ENCODE results near the gene ZFPM1.
"Not testable (repeated sequence)": the region's sequence is repeated elsewhere in the genome, so short reads cannot be mapped to it uniquely, and the experiment has no call there.

ZFPM1 gene

DNA sequence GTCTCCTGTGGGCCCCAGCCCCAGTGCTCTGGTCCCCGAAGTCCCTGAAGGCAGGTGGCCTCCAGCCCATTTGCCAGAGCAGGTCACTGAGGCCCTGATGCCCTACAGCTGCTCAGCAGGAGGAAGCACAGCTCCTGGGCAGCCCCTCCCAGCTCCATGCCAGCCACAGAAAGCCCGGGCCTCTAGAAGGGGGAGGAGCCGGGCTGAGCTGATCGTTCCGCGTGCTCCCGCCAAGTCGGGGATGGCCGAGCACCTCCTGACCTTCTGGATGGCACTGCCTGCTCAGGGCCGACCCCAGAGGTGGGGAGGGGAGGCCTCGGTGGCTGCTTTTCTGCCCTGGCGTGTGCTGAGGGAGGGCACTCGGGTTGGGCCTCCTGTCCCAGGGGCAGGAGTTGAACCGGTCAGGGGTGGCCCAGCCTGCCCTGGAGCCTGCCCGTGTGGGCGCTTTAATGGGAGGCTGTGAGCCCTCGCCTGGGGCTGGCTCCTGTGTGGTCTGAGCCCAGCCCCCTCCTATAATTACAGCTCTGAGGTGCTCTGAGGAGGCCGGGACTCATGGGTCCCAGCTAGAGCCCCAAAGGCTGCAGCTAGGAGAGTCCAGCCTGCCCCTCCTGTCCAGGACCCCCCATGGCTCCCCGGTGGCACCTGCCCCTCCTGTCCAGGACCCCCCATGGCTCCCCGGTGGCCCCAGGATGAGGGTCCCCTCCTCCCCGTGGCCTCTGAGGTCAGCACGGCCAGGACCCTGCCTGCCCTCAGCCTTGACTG is 29.7 kb downstream of the ZFPM1 start:
- no peak for FAIRE-seq

DNA sequence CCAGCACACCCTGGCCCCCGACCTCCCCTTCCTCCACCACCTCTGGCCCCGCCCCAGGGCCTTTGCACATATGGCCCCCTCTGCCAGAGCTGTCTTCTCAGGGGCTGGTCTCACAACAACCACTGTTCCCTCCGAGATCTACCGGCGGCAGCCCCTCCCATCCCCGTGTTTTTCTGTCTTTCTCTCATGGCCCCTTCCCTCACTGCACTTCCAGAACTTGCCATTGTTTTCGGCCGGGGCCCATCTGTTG is 30.2 kb downstream of the ZFPM1 start:
- no peak for FAIRE-seq

DNA sequence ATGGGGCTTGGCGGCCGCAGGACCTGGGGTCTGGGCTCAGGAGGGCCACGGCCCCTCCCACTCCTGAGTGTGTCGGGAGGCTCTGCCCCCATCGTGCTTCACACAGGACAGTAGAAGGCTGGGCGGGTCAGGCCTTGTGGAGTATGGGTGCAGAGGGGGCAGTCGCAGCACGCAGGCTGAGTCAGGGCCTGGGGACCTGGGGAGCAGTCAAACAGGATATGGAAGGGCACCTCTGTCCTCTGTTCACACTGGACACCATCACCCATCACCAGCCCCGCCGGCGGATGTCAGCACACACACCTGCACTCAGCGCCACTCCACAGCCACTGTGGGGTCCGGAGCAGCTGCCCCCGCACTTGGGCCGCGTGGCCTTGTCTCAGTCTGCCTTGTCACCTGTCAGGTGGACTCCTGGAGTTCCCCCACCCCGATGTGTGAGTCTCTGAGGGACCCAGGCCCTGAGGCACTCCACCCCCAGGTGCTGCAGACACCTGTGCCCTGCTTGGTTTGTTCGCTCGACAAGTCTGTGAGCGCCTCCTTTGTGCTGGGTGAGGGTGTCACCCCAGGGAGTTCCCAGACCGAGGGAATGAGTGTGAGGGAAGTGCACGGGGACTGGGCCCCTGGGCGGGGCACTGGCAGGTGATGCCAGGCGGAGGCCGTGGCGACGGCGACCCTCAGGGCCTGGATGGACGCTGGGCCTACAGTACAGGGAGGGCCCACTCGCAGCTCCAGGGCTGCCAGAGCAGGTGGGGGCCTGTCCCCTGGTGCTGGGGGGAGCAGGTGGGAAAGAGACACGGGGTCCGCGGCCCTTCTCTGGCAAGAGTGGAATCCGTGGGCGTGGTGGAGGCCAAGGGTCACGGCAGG is 31.7 kb downstream of the ZFPM1 start:
- no peak for FAIRE-seq

DNA sequence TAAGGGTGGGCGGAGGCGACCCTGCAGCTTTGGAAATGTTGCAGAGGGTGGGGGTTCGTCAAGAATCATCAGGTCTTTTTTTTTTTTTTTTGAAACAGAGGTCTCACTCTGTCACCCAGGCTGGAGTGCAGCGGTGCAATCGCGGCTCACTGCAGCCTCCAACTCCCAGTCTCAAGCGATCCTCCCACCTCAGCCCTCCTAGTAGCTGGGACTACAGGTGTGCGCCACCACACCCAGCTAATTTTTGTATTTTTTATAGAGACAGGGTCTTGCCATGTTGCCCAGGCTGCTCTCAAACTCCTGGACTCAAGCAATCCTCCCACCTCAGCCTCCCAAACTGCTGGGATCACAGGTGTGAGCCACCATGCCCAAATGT is 32.3 kb downstream of the ZFPM1 start:
- FAIRE-seq, result not testable (repeated sequence)

DNA sequence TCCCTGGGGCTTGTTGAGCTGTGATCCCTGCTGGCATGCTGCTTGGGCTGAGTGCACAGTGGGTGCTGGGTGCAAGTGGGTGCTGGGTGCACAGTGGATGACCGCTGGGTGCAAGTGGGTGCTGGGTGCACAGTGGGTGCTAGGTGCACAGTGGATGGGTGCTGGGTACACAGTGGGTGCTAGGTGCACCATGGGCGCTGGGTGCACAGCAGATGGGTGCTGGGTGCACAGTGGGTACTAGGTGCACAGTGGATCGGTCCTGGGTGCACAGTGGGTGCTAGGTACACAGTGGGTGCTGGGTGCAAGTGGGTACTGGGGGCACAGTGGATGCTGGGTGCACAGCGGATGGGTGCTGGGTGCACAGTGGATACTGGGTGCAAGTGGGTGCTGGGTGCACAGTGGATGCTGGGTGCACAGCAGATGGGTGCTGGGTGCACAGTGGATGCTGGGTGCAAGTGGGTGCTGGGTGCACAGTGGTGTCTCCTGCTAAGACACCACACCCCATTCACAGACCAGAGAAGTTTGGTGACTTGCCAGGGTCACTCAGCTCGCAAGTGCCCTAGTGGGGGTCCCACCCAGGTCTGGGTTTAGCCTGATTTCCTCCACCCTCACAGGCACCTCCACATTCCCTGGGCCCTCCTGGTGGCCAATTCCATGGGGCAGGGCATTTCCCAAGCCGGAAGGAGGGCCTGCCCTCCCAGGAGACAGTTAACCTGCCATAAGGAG is 33.5 kb downstream of the ZFPM1 start:
- FAIRE-seq, result no peak

DNA sequence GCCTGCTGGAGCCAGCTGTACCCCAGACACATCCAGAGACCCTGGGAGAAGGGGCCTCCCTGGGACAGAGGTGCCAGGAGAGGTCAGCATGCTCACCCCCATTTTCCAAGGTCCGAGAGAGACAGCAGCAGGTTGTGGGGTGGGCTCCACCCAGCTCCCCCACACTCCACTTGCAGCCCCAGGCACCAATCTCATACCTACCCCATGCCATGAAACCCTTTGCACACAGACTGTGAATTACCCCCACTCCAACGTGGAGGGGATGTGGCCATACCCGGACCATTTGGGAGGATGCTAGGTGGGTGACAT is 34.0 kb downstream of the ZFPM1 start:
- no peak for FAIRE-seq

DNA sequence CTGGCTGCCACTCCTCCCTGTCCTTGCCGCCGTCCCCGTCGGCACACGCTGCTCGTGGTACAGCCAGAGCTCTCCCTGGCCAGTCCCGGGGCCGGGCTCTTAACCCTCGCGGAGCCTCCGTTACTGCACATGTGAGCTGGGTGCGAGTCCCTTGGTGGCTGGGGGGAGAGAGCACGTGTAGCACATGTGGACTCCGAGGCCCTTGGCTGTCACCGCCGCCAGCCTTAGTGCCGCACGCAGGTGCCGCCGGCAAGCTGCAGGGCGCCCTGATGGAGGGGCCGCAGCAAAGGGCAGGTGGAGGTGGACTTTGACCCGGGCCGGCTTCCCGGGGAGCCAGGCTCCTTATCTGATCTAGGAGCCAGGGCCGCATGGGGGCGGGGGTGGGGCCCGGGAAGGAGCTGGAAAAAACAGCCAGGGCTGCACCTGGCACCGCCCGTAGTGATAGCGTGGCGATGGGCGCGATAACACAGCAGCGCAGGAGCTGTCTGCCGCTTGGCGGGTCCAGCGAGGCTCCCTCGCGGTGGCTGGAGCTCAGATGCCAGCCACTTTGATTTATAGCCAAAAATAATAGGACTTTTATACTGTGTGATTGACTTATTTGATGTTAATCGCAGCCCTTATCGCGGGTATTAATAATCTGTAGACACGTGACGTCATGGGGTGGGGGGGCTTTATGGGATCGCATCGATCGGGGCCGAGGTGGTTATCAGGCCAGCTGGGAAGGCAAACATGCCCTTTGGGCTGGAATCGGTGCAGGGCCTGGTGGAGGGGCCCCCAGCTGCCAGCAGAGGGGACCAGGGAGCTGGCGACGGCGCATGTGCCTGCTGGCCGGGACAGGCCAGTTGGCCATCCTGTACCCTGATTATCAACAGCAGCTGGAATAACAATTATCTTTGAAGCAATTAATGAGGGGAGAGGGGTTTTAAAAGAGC is 35.1 kb downstream of the ZFPM1 start:
- no peak for FAIRE-seq

DNA sequence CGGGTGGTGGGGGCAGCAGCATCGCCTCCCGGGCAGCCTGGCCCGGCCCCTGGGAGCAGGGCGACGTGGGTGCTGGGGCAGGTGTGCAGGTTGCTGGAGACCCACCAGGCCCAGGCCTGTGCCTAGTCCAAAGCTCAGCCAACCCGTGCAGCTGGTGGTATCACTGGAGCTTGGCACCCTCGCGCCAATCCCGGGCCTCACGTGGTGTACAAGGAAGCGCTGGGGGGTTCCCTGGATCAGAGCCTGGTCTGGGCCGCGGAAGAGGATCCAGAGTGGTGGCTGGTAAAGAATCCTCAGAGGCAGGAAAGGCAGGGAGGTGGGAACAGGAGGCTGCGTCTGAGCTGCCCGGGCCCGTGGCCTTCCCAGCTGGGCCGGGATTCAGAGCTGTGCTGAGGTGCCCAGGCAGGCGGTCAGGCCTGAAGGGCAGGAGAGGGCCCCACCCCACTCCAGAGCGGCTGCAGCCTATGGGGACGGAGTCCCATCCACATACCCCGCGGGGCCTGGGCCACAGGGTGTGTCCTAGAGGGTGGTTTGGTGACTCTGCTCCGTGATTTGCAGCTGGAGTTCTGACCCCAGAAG is 36.2 kb downstream of the ZFPM1 start:
- FAIRE-seq, result no peak

DNA sequence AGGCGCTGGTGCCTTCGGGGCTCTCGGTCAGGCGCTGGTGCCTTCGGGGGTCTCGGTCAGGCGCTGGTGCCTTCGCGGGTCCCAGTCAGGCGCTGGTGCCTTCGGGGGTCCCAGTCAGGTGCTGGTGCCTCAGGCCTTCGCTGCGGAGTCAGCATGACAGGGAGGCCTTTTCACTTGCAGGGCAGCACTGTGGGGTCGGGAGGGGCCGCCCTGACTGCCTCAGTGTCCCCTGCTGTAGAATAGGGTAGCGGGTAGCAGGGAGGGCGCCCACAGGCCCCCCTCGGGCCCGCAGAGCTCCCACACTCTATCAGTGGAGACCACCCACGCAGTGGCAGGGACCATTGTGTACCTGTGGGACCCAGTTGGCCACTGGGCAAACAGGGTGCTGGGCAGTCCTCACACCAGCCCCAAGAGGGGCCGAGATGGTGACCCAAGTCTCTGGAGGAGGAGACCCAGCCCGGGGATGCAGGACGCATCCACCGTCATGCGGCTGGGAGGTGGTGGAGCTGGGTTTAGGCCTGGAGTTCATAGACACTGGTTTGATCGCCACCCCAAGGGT is 38.0 kb downstream of the ZFPM1 start:
- no peak for FAIRE-seq

DNA sequence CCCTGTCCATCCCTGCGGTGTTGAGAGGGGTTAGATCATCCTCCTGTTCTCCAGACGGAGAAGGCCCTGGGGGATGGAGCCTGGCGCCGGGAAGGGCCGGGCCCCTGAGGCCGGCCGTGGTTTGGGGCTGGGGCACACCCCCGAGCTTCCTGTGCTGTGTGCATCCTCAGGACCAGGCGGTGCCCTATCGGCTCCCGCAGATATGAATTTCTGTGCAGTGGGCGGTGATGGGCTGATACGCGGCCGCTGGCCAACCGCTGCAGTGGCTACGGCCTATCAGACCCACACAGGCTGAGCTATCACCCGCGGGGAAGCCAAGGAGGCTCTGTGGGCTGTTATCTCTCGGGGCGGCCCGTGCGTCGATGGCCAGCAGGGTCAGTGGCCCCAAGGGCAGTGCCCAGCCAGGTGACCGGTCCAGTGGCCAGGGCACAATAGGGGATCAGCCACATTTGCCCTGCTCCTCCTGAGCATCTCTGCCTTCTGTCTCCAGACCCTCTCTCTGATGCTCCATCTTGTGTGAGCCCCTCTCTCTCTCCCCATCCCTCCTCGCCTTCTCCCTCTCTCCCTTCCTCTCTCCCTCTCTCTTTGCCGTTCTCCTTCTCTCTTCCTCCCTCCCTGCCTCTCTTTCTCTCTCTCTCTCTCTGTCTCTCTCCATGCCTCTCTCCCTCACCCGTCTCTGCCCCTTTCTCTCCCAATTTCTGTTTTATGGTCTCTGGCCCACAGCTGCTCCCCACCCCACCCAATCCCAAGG is 38.7 kb downstream of the ZFPM1 start:
- FAIRE-seq, result no peak

DNA sequence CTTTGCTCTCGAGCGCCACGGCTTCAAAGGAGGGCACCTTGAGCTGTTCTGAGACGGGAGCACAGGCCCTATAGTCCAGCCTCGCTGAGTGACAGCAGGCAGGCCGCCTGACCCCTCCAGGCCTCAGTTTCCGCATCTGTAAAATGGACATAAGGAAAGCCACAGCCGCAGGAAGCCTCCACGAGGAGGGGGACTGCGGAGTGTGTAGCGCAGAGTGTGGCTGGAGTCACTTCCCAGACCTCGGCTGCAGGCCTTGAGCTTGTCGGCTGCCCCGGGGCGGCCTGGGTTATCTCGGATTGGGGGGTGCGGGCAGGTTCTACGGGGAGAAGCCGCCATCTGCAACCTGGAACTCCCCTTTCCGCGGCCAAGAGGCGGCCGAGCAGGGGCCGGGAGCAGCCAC is 40.8 kb downstream of the ZFPM1 start:
- no peak for FAIRE-seq

DNA sequence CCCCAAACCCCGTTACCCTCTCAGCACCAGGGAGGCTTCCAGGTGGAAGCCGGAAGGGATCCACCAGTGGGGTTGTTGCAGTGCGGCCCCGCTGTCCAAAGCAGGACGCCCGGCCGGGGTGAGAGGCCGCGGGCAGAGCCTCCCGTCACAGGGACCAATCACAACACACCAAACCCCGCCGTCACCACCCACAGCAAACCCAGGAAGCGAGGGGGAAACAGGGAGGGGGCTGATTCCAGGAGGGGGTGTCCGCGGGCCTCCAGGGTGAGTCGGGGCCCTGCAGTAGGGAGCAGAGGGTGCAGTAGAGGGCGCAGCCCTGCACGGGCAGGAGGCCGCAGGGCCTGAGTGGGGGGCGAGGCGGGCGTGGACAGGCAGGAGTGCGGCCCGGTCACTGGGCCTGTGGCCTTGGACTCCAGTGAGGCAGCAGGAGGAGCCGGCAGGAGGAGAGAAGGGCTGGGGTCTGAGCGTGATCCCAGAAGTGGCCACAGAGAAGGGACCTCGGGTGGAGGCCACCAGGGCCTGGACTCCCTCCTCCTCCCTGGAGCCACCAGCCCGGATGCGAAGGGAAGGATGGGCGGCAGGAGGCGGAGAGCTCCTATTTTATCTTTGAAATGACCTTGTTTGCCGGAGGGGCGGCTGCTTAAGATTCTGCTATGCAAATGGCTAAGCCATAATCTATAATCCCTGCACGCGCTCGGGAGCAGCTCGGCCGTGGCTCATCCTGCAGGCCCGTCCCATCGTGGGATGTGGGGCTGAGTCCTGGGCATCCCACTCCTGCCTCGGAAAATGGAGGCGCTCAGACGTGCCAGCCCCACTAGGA is 41.5 kb downstream of the ZFPM1 start:
- no peak for FAIRE-seq

DNA sequence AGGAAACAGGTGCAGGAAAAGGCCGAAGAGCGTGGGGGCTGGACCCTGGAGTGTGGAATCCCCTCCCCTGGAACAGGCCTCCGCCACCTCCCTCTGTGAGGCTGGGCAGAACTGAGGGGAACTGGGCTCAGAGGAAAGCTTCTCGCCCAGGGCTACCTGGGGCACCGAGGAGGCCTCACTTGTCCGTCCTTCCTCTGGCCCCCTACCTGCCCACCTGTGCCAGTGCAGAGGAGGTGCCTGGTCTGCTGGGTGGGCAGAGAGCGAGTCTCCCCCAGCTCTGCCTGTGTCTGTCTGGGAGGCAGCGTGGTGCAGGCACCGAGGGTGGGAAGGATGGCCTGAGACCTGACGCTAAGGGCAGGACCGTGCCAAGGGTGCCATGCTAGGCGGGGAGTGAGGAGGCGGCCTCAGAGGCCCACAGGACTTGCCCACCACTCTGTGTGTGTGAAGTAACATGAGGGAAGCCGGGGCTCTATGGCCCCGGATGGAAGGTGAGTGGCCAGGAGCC is 42.2 kb downstream of the ZFPM1 start:
- no peak for FAIRE-seq

DNA sequence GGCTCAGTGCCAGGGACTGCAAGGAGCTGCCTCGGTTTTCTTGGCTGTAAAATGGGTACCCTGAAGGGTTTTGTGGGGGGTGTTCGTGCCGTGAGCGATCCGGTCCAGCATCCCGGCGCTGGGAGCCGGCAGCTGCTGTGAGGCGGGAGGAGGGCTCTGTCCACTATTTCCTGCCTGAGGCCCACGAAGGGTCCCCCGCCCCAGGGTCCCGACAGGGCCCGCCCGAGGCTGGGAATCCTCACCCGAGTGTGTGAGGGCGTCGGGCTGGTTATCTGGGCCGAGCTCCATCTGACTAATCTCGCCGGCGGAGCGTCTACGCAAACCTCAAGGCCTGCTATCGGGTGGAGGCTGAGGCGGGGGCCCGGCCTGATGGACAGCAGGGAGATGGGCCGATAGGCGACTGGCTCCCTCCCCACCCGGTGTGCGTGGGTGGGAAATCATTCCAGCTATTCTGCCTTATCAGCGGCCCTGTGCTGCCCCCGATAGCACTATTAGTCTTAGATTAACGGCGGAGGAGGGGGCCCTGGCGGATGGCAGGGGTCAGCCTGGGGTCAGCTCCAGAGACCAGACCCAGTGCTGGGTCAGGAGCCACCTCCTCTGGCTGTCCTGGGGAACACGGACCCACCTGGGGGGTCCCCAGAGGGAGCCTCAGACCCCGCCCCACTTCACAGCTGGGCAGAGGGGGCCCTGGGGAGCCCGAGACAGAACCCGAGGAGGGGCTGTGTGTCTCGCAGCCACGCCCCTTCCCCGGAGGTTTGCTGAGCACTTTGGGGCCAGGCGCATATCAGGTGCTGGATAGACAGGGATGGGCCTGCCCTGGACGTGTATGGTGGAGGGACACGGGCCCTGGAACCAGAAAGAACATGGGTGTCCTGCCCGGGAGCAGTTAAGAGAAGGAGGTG is 44.7 kb downstream of the ZFPM1 start:
- FAIRE-seq, result no peak

DNA sequence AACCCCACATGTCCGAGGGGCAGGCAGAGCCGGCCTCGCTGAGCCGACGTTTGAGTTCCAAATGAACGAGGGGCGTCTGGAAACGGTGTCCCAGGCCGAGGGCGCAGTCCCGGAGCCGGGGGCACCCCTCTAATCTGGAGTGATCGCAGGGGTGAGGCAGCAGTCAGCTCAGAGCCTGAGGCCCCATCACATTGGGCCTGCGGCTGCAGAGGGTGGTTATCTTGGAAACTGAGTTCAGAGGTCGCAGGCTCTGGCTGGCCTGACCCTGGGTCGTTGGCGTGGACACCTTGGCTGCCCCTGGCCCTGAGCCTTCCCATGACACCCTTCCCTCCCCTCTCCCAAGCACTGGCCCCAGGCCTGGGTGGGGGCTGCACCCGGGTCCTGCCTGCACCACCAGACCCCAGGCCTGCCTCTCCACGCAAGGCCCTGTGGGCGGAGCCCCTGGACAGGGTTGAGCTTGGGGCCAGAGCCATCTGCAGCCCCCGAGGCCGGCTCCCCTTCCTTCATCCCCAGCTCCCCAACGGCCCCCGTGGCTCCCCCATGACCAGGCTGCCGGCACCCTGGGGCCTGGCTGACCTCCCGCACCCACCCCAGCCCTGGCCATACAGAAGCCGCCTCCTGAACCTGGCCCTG is 45.6 kb downstream of the ZFPM1 start:
- no peak for FAIRE-seq

DNA sequence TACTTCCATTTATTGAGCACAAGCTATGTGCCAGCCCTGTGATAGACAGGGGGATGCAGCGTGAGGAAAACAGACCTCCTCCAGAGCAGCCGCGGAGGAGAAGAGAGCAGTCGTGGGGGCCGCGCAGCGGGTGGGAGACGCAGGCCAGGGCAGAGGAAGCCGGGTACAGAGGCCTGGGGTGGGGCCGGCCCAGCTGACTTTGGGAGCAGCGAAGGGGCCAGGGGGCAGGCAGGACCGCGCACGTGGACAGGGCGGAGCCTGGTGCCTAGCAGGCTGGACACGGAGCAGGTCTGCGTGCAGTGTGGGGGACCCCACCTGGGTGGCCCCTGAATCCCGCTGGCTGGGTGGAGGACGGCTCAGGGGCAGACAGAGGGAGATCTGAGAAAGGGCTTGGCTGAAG is 46.2 kb downstream of the ZFPM1 start:
- no peak for FAIRE-seq

DNA sequence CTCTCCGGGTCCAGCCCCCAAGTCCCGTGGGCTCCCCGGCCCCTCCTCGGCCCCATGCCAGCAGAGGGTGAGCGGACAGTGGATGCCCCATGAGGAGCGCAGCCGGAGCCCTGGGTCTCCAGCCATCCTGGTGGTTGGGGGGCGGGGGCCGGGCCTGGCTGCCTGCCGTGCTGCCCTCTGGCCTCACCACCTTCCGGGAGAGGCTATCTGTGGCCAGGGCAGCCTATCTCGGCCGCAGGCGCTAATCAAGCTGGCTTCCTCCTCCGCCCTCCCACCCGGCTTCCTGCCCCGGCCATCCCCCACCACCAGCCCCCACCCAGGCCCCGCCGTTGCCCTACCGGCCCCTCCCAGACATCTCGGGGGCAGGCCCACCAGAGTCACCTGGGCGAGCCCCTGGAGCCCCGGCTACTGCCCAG is 46.8 kb downstream of the ZFPM1 start:
- no peak for FAIRE-seq

DNA sequence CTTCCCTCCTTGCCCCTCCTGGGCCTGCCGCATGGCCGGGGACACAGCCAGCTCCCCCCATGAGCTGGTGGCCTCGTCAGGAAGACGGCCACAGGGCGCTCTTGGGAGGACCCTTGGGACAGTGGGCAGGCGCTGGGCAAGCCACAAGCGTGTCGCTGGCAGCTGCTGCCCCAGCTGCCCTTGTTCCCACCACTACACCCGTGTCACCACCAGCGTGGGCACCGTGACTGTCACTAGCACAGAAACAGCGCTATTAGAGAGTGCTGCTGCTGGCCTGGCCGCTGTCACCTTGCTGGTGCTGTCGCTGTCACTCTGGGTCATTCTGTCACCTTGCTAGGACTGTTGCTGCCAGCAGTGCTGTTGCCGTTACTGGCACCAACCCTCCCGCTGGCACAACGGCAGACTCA is 47.2 kb downstream of the ZFPM1 start:
- no peak for FAIRE-seq

DNA sequence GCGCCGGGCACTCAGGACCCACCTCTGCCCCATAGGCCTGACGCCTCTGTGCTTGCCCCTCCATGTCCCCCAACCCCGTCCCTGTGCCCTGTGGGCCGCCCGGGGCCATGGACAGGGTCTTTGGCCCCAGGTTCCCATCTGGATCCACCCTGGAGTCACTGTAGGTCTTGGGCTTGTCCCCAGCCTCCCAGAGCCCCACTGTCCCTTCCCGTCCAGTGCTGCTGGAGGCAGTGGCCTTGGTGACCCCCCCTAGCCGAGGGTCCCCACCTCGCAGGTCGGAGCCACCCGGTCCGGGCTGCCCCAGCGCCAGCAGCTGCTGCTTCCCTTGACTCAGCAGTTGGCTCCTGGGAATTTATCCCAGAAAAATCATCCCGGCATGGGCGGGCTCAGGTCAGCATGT is 49.3 kb downstream of the ZFPM1 start:
- no peak for FAIRE-seq

Data from endometrium (tissue), 2 donors.